ENCODE data around the gene BBS9.

- TF ChIP-seq TAL1 (IDR thresholded peaks at IDR 0.05) (no peak), ZBTB7A (IDR thresholded peaks at IDR 0.05; ENCODE audit: borderline replicate concordance, control insufficient read depth, low read depth, low read length) (no peak), SREBF1 (IDR thresholded peaks at IDR 0.05; ENCODE audit: borderline replicate concordance, low read depth, low read length) (no peak), TGIF2 (CRISPR knock-in tag; IDR thresholded peaks at IDR 0.05) (no peak), MCM7 (IDR thresholded peaks at IDR 0.05) (no peak), GATA2 (CRISPR knock-in tag; IDR thresholded peaks at IDR 0.05) (no peak), CTCF (IDR thresholded peaks at IDR 0.05 in 2 of 3, conservative IDR thresholded peaks at IDR 0.05 in 1 of 3; ENCODE audit: insufficient read depth in 2 of 3, low read depth in 1 of 3, low read length in 3 of 3) (no peak), E2F1 (CRISPR knock-in tag; IDR thresholded peaks at IDR 0.05) (no peak), ZNF57 (CRISPR knock-in tag; IDR thresholded peaks at IDR 0.05) (no peak), CEBPB (tag; IDR thresholded peaks at IDR 0.05) (no peak), SAP30 (IDR thresholded peaks at IDR 0.05; ENCODE audit: borderline replicate concordance, insufficient read depth, low read depth, low read length, poor library complexity, severe bottlenecking) (no peak)
- TF ChIP-seq, protein P1, sequence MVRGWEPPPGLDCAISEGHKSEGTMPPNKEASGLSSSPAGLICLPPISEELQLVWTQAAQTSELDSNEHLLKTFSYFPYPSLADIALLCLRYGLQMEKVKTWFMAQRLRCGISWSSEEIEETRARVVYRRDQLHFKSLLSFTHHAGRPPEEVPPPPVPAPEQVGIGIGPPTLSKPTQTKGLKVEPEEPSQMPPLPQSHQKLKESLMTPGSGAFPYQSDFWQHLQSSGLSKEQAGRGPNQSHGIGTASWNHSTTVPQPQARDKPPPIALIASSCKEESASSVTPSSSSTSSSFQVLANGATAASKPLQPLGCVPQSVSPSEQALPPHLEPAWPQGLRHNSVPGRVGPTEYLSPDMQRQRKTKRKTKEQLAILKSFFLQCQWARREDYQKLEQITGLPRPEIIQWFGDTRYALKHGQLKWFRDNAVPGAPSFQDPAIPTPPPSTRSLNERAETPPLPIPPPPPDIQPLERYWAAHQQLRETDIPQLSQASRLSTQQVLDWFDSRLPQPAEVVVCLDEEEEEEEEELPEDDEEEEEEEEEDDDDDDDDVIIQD (CRISPR knock-in tag; IDR thresholded peaks at IDR 0.05), result no peak
- TF ChIP-seq, protein P2, sequence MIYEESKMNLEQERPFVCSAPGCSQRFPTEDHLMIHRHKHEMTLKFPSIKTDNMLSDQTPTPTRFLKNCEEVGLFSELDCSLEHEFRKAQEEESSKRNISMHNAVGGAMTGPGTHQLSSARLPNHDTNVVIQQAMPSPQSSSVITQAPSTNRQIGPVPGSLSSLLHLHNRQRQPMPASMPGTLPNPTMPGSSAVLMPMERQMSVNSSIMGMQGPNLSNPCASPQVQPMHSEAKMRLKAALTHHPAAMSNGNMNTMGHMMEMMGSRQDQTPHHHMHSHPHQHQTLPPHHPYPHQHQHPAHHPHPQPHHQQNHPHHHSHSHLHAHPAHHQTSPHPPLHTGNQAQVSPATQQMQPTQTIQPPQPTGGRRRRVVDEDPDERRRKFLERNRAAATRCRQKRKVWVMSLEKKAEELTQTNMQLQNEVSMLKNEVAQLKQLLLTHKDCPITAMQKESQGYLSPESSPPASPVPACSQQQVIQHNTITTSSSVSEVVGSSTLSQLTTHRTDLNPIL (CRISPR knock-in tag; IDR thresholded peaks at IDR 0.05), result no peak
Measured at GRCh38 chr7:33646166-33646565, 516.8 kb downstream of the BBS9 start.

Measured in K562 (cell line).